Breast epithelium (tissue), 4 donors: ENCODE data around the gene FMNL1. TPM values are rescaled to one million over a fixed set of nuclear protein-coding genes. Genes with fewer than 3 reads are reported as not detected.
A peak's percentile ranks its signal among the peaks of the same experiment; 100 is the strongest.

Experiments
- DNase-seq, 2 donors: peaks; one replicate each; pipeline ENCODE4 v3.0.0-alpha.2; 2019; ENCODE audit warnings: low spot score in 2 of 2
- H3K27ac ChIP-seq, 2 donors: fragments of 200-600 bp; sonication (generic) in 1 of 2; one replicate each; pipeline ENCODE4 v1.5.1; 2016 to 2019; ENCODE audit warnings: mild to moderate bottlenecking in 1 of 2
- H3K27me3 ChIP-seq, 2 donors: fragments of 200-600 bp; sonication (generic) in 1 of 2; one replicate each; pipeline versions ENCODE4 v1.5.1 to v1.6.0; 2017 to 2019; ENCODE audit warnings: control low read depth in 1 of 2, mild to moderate bottlenecking in 1 of 2
- H3K36me3 ChIP-seq: fragments of 200-600 bp; one replicate; pipeline ENCODE4 v1.5.1; 2019
- H3K4me1 ChIP-seq, 2 donors: fragments of 200-600 bp; sonication (generic); one replicate each; pipeline ENCODE4 v1.5.1; 2016 to 2019; ENCODE audit warnings: control low read depth in 1 of 2
- H3K4me3 ChIP-seq, 3 donors: fragments of 200-600 bp; sonication (generic); 1 replicate in 2 of 3; 2 replicates in 1 of 3; pipeline ENCODE4 v1.5.1; 2016 to 2019; ENCODE audit warnings: mild to moderate bottlenecking in 3 of 3, moderate library complexity in 2 of 3
- H3K9me3 ChIP-seq, 2 donors: fragments of 200-600 bp; sonication (generic) in 1 of 2; one replicate each; pipeline ENCODE4 v1.5.1; 2016 to 2019; ENCODE audit warnings: control low read depth in 1 of 2
- CTCF ChIP-seq, 3 donors: fragments of 450-650 bp; IDR thresholded peaks; one replicate each; pipeline ENCODE4 v1.5.1; 2016 to 2017; ENCODE audit warnings: antibody characterized with exemption in 3 of 3, mild to moderate bottlenecking in 3 of 3, moderate library complexity in 3 of 3
- POLR2A ChIP-seq: fragments of 450-650 bp; IDR thresholded peaks from one replicate; pipeline ENCODE4 v1.6.1; 2016; ENCODE audit warnings: antibody characterized with exemption, mild to moderate bottlenecking, moderate library complexity
- POLR2AphosphoS5 ChIP-seq, 3 donors: sonication (generic); formaldehyde crosslinking; IDR thresholded peaks; one replicate each; pipeline ENCODE4 v1.6.1; 2017; ENCODE audit warnings: antibody characterized with exemption in 3 of 3
- intact Hi-C: fragments of 100-400 bp; cut with DNase I; formaldehyde crosslinking; loops from one replicate; pipeline ENCODE4 v1.15.1; 2023; ENCODE audit warnings: low total_unique reads
- total RNA-seq, 3 donors: library from RNA; depleted of rRNA; stranded (reverse); fragments of >200 nt; gene quantifications; one replicate each; pipeline ENCODE4 v1.1.0, GENCODE V29; 2016

Gene FMNL1
- 10 to 100 TPM in 2 of 3 donors, 1 to 10 TPM in 1; 9.2 to 31.2 (median 10.8) TPM for total RNA-seq

- Histone ChIP-seq H3K4me3 (peak within 1 kb of the TSS; percentile 70 to 94 (median 71)), H3K27me3 (no peaks in the 10 kb centered on the region), H3K27ac (peak within 1 kb of the TSS; percentile 42 to 94), H3K9me3 (no peaks in the 10 kb centered on the region), H3K4me1 (peaks cover 0 to 6% of the 10 kb centered on the region in 2 donors), H3K36me3 (no peaks in the 10 kb centered on the region)
- DNase-seq = no peak
- intact Hi-C loops = loop anchor here (5.0 kb wide), 1 partner anchor 166 kb away; no protein-coding TSS in a partner anchor
- TF ChIP-seq POLR2AphosphoS5 (IDR thresholded peaks at IDR 0.05) = no peak
- TF ChIP-seq POLR2A = no peak
- no peak for TF ChIP-seq CTCF (IDR thresholded peaks at IDR 0.05)
Measured at GRCh38 chr17:45221081-45222013, at the start of gene FMNL1. FMNL1 (plus strand) TSS chr17:45221885; CDS start chr17:45222125, 240 bp downstream.

GRCh38 chr17:45172232-45172540 lies 49.5 kb upstream of the FMNL1 start:
- intact Hi-C loops = no loop called here
- TF ChIP-seq CTCF (IDR thresholded peaks at IDR 0.05) = no peak
- TF ChIP-seq POLR2AphosphoS5 (IDR thresholded peaks at IDR 0.05) = no peak
- no peak for TF ChIP-seq POLR2A
- no peak for DNase-seq
- no peaks in the 10 kb centered on the region for H3K9me3 ChIP-seq
- H3K4me1 ChIP-seq = peaks cover 8 to 14% of the 10 kb centered on the region in 2 donors
- H3K27me3 ChIP-seq = no peaks in the 10 kb centered on the region
- no peaks in the 10 kb centered on the region for H3K36me3 ChIP-seq
- H3K27ac ChIP-seq = peak overlapping the region; percentile 96 to 97
- peak overlapping the region; percentile 30 to 63 (median 49) for H3K4me3 ChIP-seq

GRCh38 chr17:45172541-45173286 lies 49.0 kb upstream of the FMNL1 start:
- intact Hi-C loops = no loop called here
- Histone ChIP-seq H3K36me3 (no peaks in the 10 kb centered on the region), H3K9me3 (no peaks in the 10 kb centered on the region), H3K4me1 (peaks cover 8 to 14% of the 10 kb centered on the region in 2 donors), H3K27ac (peak overlapping the region; percentile 96 to 97), H3K27me3 (no peaks in the 10 kb centered on the region), H3K4me3 (peak overlapping the region; percentile 30 to 63 (median 49))
- DNase-seq = peak; percentile 66 to 79
- no peak for TF ChIP-seq POLR2AphosphoS5 (IDR thresholded peaks at IDR 0.05)
- no peak for TF ChIP-seq CTCF (IDR thresholded peaks at IDR 0.05)
- TF ChIP-seq POLR2A = no peak

GRCh38 chr17:45175759-45176115 lies 45.9 kb upstream of the FMNL1 start:
- H3K9me3 ChIP-seq = no peaks in the 10 kb centered on the region
- no peaks in the 10 kb centered on the region for H3K36me3 ChIP-seq
- intact Hi-C loops = no loop called here
- H3K4me1 ChIP-seq = peaks cover 8 to 14% of the 10 kb centered on the region in 2 donors
- H3K4me3 ChIP-seq = no peak overlapping the region
- TF ChIP-seq CTCF (IDR thresholded peaks at IDR 0.05) (no peak), POLR2A (no peak), POLR2AphosphoS5 (IDR thresholded peaks at IDR 0.05) (no peak)
- H3K27me3 ChIP-seq = no peaks in the 10 kb centered on the region
- no peak for DNase-seq
- peak overlapping the region; percentile 74 to 78 for H3K27ac ChIP-seq

- Histone ChIP-seq H3K4me3 (no peak overlapping the region), H3K4me1 (no peaks in the 10 kb centered on the region), H3K9me3 (no peaks in the 10 kb centered on the region), H3K27me3 (no peaks in the 10 kb centered on the region), H3K27ac (no peak overlapping the region), H3K36me3 (no peaks in the 10 kb centered on the region)
- DNase-seq = no peak
- intact Hi-C loops = no loop called here
- no peak for TF ChIP-seq POLR2A
- TF ChIP-seq POLR2AphosphoS5 (IDR thresholded peaks at IDR 0.05) = no peak
- no peak for TF ChIP-seq CTCF (IDR thresholded peaks at IDR 0.05)
Measured at GRCh38 chr17:45177563-45177962, 44.1 kb upstream of the FMNL1 start.
